ENCODE data around the gene CACHD1.

- TF ChIP-seq, protein P1, sequence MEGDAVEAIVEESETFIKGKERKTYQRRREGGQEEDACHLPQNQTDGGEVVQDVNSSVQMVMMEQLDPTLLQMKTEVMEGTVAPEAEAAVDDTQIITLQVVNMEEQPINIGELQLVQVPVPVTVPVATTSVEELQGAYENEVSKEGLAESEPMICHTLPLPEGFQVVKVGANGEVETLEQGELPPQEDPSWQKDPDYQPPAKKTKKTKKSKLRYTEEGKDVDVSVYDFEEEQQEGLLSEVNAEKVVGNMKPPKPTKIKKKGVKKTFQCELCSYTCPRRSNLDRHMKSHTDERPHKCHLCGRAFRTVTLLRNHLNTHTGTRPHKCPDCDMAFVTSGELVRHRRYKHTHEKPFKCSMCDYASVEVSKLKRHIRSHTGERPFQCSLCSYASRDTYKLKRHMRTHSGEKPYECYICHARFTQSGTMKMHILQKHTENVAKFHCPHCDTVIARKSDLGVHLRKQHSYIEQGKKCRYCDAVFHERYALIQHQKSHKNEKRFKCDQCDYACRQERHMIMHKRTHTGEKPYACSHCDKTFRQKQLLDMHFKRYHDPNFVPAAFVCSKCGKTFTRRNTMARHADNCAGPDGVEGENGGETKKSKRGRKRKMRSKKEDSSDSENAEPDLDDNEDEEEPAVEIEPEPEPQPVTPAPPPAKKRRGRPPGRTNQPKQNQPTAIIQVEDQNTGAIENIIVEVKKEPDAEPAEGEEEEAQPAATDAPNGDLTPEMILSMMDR (IDR thresholded peaks at IDR 0.05) = no peak
- no peak for TF ChIP-seq EP300 (IDR thresholded peaks at IDR 0.05)
Measured at GRCh38 chr1:64472040-64472376, 2.1 kb downstream of the CACHD1 start.
